Measurements from ENCODE around the gene ZNF385D. TPM values are rescaled to one million over a fixed set of nuclear protein-coding genes. Genes with fewer than 3 reads are reported as not detected.

Gene ZNF385D
- total RNA-seq, 1 experiment from 2014 or later: not detected

GRCh38 chr3:21691036-21691435 is 60.0 kb downstream of the ZNF385D start:
- no peak overlapping the region for H3K27ac ChIP-seq (ENCODE audit: low read depth, low read length, poor library complexity, severe bottlenecking)
- no TSS peak for BruUV-seq (replicated peaks)
- ChIA-PET POLR2A (ENCODE audit: low non-redundant PET) (no interaction called here), CTCF (no interaction called here)
- DNase-seq (ENCODE audit: low spot score): no peak
- intact Hi-C loops (cut with micrococcal nuclease; ENCODE audit: unreplicated experiment): no loop called here
- H3K36me3 ChIP-seq (ENCODE audit: insufficient read depth, low read length, poor library complexity, severe bottlenecking): no peaks in the 10 kb centered on the region
- no peak for TF ChIP-seq EZH2 (IDR thresholded peaks at IDR 0.05; ENCODE audit: borderline replicate concordance, low read depth, low read length, poor library complexity, severe bottlenecking)
- no peak for TF ChIP-seq CTCF (conservative IDR thresholded peaks at IDR 0.05; ENCODE audit: low read depth, low read length)
- H3K4me3 ChIP-seq (ENCODE audit: low read depth, low read length, poor library complexity, severe bottlenecking): no peak overlapping the region
- no peaks in the 10 kb centered on the region for H3K27me3 ChIP-seq (replicated peaks; ENCODE audit: insufficient read depth, low read depth, low read length, poor library complexity)
- H3K4me1 ChIP-seq (ENCODE audit: insufficient read depth, low read length, poor library complexity, severe bottlenecking): no peaks in the 10 kb centered on the region
- H3K9me3 ChIP-seq (ENCODE audit: low read depth, low read length, poor library complexity, severe bottlenecking): peaks cover 22% of the 10 kb centered on the region

- TF ChIP-seq CTCF (conservative IDR thresholded peaks at IDR 0.05; ENCODE audit: low read depth, low read length) (no peak), EZH2 (IDR thresholded peaks at IDR 0.05; ENCODE audit: borderline replicate concordance, low read depth, low read length, poor library complexity, severe bottlenecking) (no peak)
- H3K27me3 ChIP-seq (replicated peaks; ENCODE audit: insufficient read depth, low read depth, low read length, poor library complexity): no peaks in the 10 kb centered on the region
- no peak overlapping the region for H3K27ac ChIP-seq (ENCODE audit: low read depth, low read length, poor library complexity, severe bottlenecking)
- ChIA-PET CTCF (no interaction called here), POLR2A (ENCODE audit: low non-redundant PET) (no interaction called here)
- H3K36me3 ChIP-seq (ENCODE audit: insufficient read depth, low read length, poor library complexity, severe bottlenecking): no peaks in the 10 kb centered on the region
- intact Hi-C loops (cut with micrococcal nuclease; ENCODE audit: unreplicated experiment): no loop called here
- DNase-seq (ENCODE audit: low spot score): no peak
- no peaks in the 10 kb centered on the region for H3K4me1 ChIP-seq (ENCODE audit: insufficient read depth, low read length, poor library complexity, severe bottlenecking)
- peaks cover 13% of the 10 kb centered on the region for H3K9me3 ChIP-seq (ENCODE audit: low read depth, low read length, poor library complexity, severe bottlenecking)
- no TSS peak for BruUV-seq (replicated peaks)
- H3K4me3 ChIP-seq (ENCODE audit: low read depth, low read length, poor library complexity, severe bottlenecking): no peak overlapping the region
Observed at GRCh38 chr3:21682206-21682605, 68.8 kb downstream of the ZNF385D start.

GRCh38 chr3:21673393-21673792 is 77.6 kb downstream of the ZNF385D start:
- Histone ChIP-seq H3K4me1 (ENCODE audit: insufficient read depth, low read length, poor library complexity, severe bottlenecking) (no peaks in the 10 kb centered on the region), H3K9me3 (ENCODE audit: low read depth, low read length, poor library complexity, severe bottlenecking) (peaks cover under 1% of the 10 kb centered on the region), H3K36me3 (ENCODE audit: insufficient read depth, low read length, poor library complexity, severe bottlenecking) (no peaks in the 10 kb centered on the region), H3K27me3 (replicated peaks; ENCODE audit: insufficient read depth, low read depth, low read length, poor library complexity) (no peaks in the 10 kb centered on the region), H3K4me3 (ENCODE audit: low read depth, low read length, poor library complexity, severe bottlenecking) (no peak overlapping the region), H3K27ac (ENCODE audit: low read depth, low read length, poor library complexity, severe bottlenecking) (no peak overlapping the region)
- no peak for TF ChIP-seq CTCF (conservative IDR thresholded peaks at IDR 0.05; ENCODE audit: low read depth, low read length)
- TF ChIP-seq EZH2 (IDR thresholded peaks at IDR 0.05; ENCODE audit: borderline replicate concordance, low read depth, low read length, poor library complexity, severe bottlenecking): no peak
- ChIA-PET CTCF (no interaction called here), POLR2A (ENCODE audit: low non-redundant PET) (no interaction called here)
- no TSS peak for BruUV-seq (replicated peaks)
- no peak for DNase-seq (ENCODE audit: low spot score)
- intact Hi-C loops (cut with micrococcal nuclease; ENCODE audit: unreplicated experiment): no loop called here
